ENCODE results near the gene SLC43A2. TPM values are rescaled to one million over a fixed set of nuclear protein-coding genes. Genes with fewer than 3 reads are reported as not detected.

SLC43A2 gene
- total RNA-seq (2022; extraction: Qiagen RNA extraction): 4.7 to 6.8 TPM (median 5.9 TPM) in 5 replicates

GRCh38 chr17:1627982-1628855 is at the start of gene SLC43A2:
Gene SLC43A2, minus strand, starts transcription at chr17:1628834. Its CDS starts 960 bp downstream, at chr17:1627874.

GRCh38 chr17:1649844-1650501 is 21.3 kb upstream of the SLC43A2 start, which contains the start of gene RILP:
Gene RILP, minus strand, starts transcription at chr17:1649866. Its CDS starts 62 bp downstream, at chr17:1649804.

GRCh38 chr17:1645207-1646171 is 16.9 kb upstream of the SLC43A2 start, which contains the start of gene SCARF1:
Gene SCARF1, minus strand, starts transcription at chr17:1645732. Its CDS starts 35 bp downstream, at chr17:1645697.

Other genes with a start within 250 kb of the SLC43A2 start
- 536 to 1,318 TPM (median 577 TPM) in 5 replicates for gene YWHAE, start 228.6 kb downstream of the SLC43A2 start, total RNA-seq (2022; extraction: Qiagen RNA extraction)
- gene CRK, start 172.6 kb downstream of the SLC43A2 start, total RNA-seq (2022; extraction: Qiagen RNA extraction): 81.9 to 99.8 TPM (median 89.6 TPM) in 5 replicates
- 120 to 141 TPM (median 131 TPM) in 5 replicates for gene MYO1C, start 136.1 kb downstream of the SLC43A2 start, total RNA-seq (2022; extraction: Qiagen RNA extraction)
- 23.3 to 25.6 TPM (median 25.2 TPM) in 5 replicates for gene INPP5K, start 112.2 kb downstream of the SLC43A2 start, total RNA-seq (2022; extraction: Qiagen RNA extraction)
- 64.8 to 68.3 TPM (median 67.4 TPM) in 5 replicates for gene PITPNA, start 66.0 kb downstream of the SLC43A2 start, total RNA-seq (2022; extraction: Qiagen RNA extraction)
- gene SCARF1, start 16.9 kb upstream of the SLC43A2 start, total RNA-seq (2022; extraction: Qiagen RNA extraction): 0.19 to 0.43 TPM (median 0.23 TPM) in 5 replicates
- 11.8 to 20.0 TPM (median 17.7 TPM) in 5 replicates for gene RILP, start 21.0 kb upstream of the SLC43A2 start, total RNA-seq (2022; extraction: Qiagen RNA extraction)
- gene PRPF8, start 56.0 kb upstream of the SLC43A2 start, total RNA-seq (2022; extraction: Qiagen RNA extraction): 245 to 262 TPM (median 251 TPM) in 5 replicates
- gene TLCD2, start 81.5 kb upstream of the SLC43A2 start, total RNA-seq (2022; extraction: Qiagen RNA extraction): 1.3 to 2.0 TPM (median 1.6 TPM) in 5 replicates
- 23.6 to 34.8 TPM (median 30.5 TPM) in 5 replicates for gene WDR81, start 95.9 kb upstream of the SLC43A2 start, total RNA-seq (2022; extraction: Qiagen RNA extraction)
- 3.2 to 5.2 TPM (median 4.4 TPM) in 5 replicates for gene SERPINF2, start 114.0 kb upstream of the SLC43A2 start, total RNA-seq (2022; extraction: Qiagen RNA extraction)
- 1.6 to 2.3 TPM (median 1.8 TPM) in 5 replicates for gene SERPINF1, start 133.2 kb upstream of the SLC43A2 start, total RNA-seq (2022; extraction: Qiagen RNA extraction)
- gene SMYD4, start 201.1 kb upstream of the SLC43A2 start, total RNA-seq (2022; extraction: Qiagen RNA extraction): 8.4 to 9.8 TPM (median 9.1 TPM) in 5 replicates
- 56.9 to 77.7 TPM (median 69.1 TPM) in 5 replicates for gene RPA1, start 201.2 kb upstream of the SLC43A2 start, total RNA-seq (2022; extraction: Qiagen RNA extraction)